CD14-positive monocyte (primary cell): ENCODE data around the gene AASDH. TPM values are rescaled to one million over a fixed set of nuclear protein-coding genes. Genes with fewer than 3 reads are reported as not detected.

ENCODE experiments used
- DNase-seq, 3 donors: peaks; one replicate each; pipeline ENCODE4 v3.0.0-alpha.2; 2011 to 2022
- H2AFZ ChIP-seq: 2 replicates; pipeline ENCODE4 v1.6.0; 2012; ENCODE audit warnings: mild to moderate bottlenecking, low read depth, low read length, inconsistent platforms; ENCODE audit not compliant: insufficient read depth, poor library complexity, severe bottlenecking
- H3K27ac ChIP-seq, 2 donors: 1 replicate in 1 of 2; 2 replicates in 1 of 2; pipeline ENCODE4 v1.5.1; 2012 to 2013; ENCODE audit warnings: low read length in 2 of 2, control low read depth in 1 of 2, inconsistent platforms in 1 of 2, low read depth in 1 of 2, mild to moderate bottlenecking in 1 of 2
- H3K27me3 ChIP-seq, 2 donors: one replicate each; pipeline versions ENCODE4 v1.6.0 to v1.6.1; 2011 to 2013; ENCODE audit warnings: low read length in 2 of 2; ENCODE audit not compliant: control insufficient read depth in 2 of 2, insufficient read depth in 2 of 2
- H3K36me3 ChIP-seq, 2 donors: replicated peaks in 1 of 2; 1 replicate in 1 of 2; 2 replicates in 1 of 2; pipeline versions ENCODE4 v1.5.1 to v1.6.1; 2012 to 2013; ENCODE audit warnings: low read length in 2 of 2, control low read depth in 1 of 2, inconsistent platforms in 1 of 2, mild to moderate bottlenecking in 1 of 2; ENCODE audit not compliant: insufficient read depth in 2 of 2, control insufficient read depth in 1 of 2
- H3K4me1 ChIP-seq, 2 donors: 1 replicate in 1 of 2; 2 replicates in 1 of 2; pipeline versions ENCODE4 v1.5.1 to v1.6.1; 2012 to 2013; ENCODE audit warnings: low read length in 2 of 2, control low read depth in 1 of 2, inconsistent platforms in 1 of 2, mild to moderate bottlenecking in 1 of 2, moderate library complexity in 1 of 2; ENCODE audit not compliant: insufficient read depth in 2 of 2, control insufficient read depth in 1 of 2
- H3K4me2 ChIP-seq: replicated peaks from 2 replicates; pipeline ENCODE3; 2012; ENCODE audit warnings: low read length, moderate library complexity, mild to moderate bottlenecking; ENCODE audit not compliant: poor library complexity, severe bottlenecking; ENCODE audit errors: extremely low read depth
- H3K4me3 ChIP-seq, 3 experiments: fragments of 200-600 bp in 1 of 3; sonication (generic) in 1 of 3; replicated peaks in 1 of 3; 1 replicate in 2 of 3; 2 replicates in 1 of 3; pipeline ENCODE4 v1.5.1; 2011 to 2013; ENCODE audit warnings: low read length in 3 of 3, mild to moderate bottlenecking in 3 of 3, control low read depth in 2 of 3, low read depth in 2 of 3, inconsistent platforms in 1 of 3, moderate library complexity in 1 of 3
- H3K79me2 ChIP-seq: 2 replicates; pipeline ENCODE4 v1.6.0; 2012; ENCODE audit warnings: mild to moderate bottlenecking, control low read depth, inconsistent platforms, low read length, moderate library complexity; ENCODE audit not compliant: insufficient read depth
- H3K9ac ChIP-seq: 2 replicates; pipeline ENCODE4 v1.6.0; 2017; ENCODE audit warnings: low read length, mild to moderate bottlenecking; ENCODE audit not compliant: insufficient read depth, poor library complexity, severe bottlenecking
- H3K9me3 ChIP-seq, 2 donors: replicated peaks in 1 of 2; 1 replicate in 1 of 2; 2 replicates in 1 of 2; pipeline versions ENCODE4 v1.5.1 to v1.6.1; 2012 to 2013; ENCODE audit warnings: low read length in 2 of 2, control low read depth in 1 of 2; ENCODE audit not compliant: control insufficient read depth in 1 of 2, insufficient read depth in 1 of 2
- H4K20me1 ChIP-seq: 2 replicates; pipeline ENCODE4 v1.6.0; 2012; ENCODE audit warnings: mild to moderate bottlenecking, low read length, control low read depth, moderate library complexity; ENCODE audit not compliant: insufficient read depth
- H3K27ac Mint-ChIP-seq, 7 donors: one replicate each; pipeline ENCODE4 v1.8.0; 2020; ENCODE audit warnings: mild to moderate bottlenecking in 7 of 7, mixed read lengths in 7 of 7, moderate library complexity in 6 of 7, inconsistent platforms in 2 of 7
- H3K27me3 Mint-ChIP-seq, 3 donors: one replicate each; pipeline ENCODE4 v1.8.0; 2021 to 2022; ENCODE audit warnings: low read depth in 3 of 3, mild to moderate bottlenecking in 3 of 3, mixed read lengths in 3 of 3, moderate library complexity in 3 of 3, inconsistent platforms in 1 of 3
- H3K36me3 Mint-ChIP-seq, 2 donors: one replicate each; pipeline ENCODE4 v1.8.0; 2020; ENCODE audit warnings: mixed read lengths in 2 of 2, inconsistent platforms in 1 of 2, mild to moderate bottlenecking in 1 of 2
- H3K4me1 Mint-ChIP-seq: one replicate; pipeline ENCODE4 v1.8.0; 2020; ENCODE audit warnings: mild to moderate bottlenecking, mixed read lengths
- H3K4me3 Mint-ChIP-seq, 2 donors: one replicate each; pipeline ENCODE4 v1.8.0; 2020; ENCODE audit warnings: mild to moderate bottlenecking in 2 of 2, mixed read lengths in 2 of 2, moderate library complexity in 1 of 2
- H3K9me3 Mint-ChIP-seq, 7 donors: one replicate each; pipeline ENCODE4 v1.8.0; 2020 to 2022; ENCODE audit warnings: mixed read lengths in 7 of 7, mild to moderate bottlenecking in 6 of 7, moderate library complexity in 6 of 7, inconsistent platforms in 2 of 7
- CTCF ChIP-seq: fragments of 200-600 bp; IDR thresholded peaks from one replicate; pipeline ENCODE4 v1.8.0; 2022; ENCODE audit warnings: antibody characterized with exemption, mild to moderate bottlenecking
- WGBS: methylation state at CpG from one replicate; pipeline ENCODE4 v1.1.5; 2013; ENCODE audit warnings: missing lambda C conversion rate; ENCODE audit not compliant: insufficient coverage; 5-methylcytosine and 5-hydroxymethylcytosine counted together
- intact Hi-C, 2 donors: fragments of 100-400 bp; cut with micrococcal nuclease; formaldehyde crosslinking; loops; one replicate each; pipeline versions ENCODE4 v1.15.0 to v1.15.1; 2023
- polyA plus RNA-seq, 3 donors: library from polyadenylated mRNA; depleted of rRNA in 1 of 3; unstranded in 2 of 3; stranded (reverse) in 1 of 3; fragments of 300-500 nt in 2 of 3; fragments of >200 nt in 1 of 3; fragmentation: Illumina TruSeq in 2 of 3; gene quantifications; 1 replicate in 2 of 3; 2 replicates in 1 of 3; pipeline ENCODE4 v1.2.3, GENCODE V29; 2012 to 2021

AASDH gene
- polyA plus RNA-seq, 3 donors = 5.9 to 6.9 (median 6.2) TPM

- Mint-ChIP-seq H3K27ac (no peak overlapping the region), H3K9me3 (peaks cover 0 to 3% (median 0%) of the 10 kb centered on the region in 7 donors), H3K4me3 (no peak overlapping the region), H3K27me3 (peaks cover 0 to 3% (median 0%) of the 10 kb centered on the region in 3 donors), H3K36me3 (no peaks in the 10 kb centered on the region), H3K4me1 (peaks cover 14% of the 10 kb centered on the region)
- H3K9me3 ChIP-seq = no peaks in the 10 kb centered on the region
- no peaks in the 10 kb centered on the region for H3K79me2 ChIP-seq
- no peaks in the 10 kb centered on the region for H3K4me1 ChIP-seq
- H3K27ac ChIP-seq = no peak overlapping the region
- H3K27me3 ChIP-seq = no peaks in the 10 kb centered on the region
- intact Hi-C loops = no loop called here
- peak; percentile 74 for TF ChIP-seq CTCF
- no peak overlapping the region for H3K4me2 ChIP-seq
- no peaks in the 10 kb centered on the region for H3K36me3 ChIP-seq
- DNase-seq = peak; percentile 15 to 22 (median 22)
- 40% methylated on average over 5 of the region's 10 CpGs for WGBS
- H3K9ac ChIP-seq = no peak overlapping the region
- no peaks in the 10 kb centered on the region for H4K20me1 ChIP-seq
- H2AFZ ChIP-seq = peak overlapping the region; percentile 10
- H3K4me3 ChIP-seq = no peak overlapping the region
These were observed 85.9 kb downstream of the AASDH start for GRCh38 chr4:56301181-56301996.

GRCh38 chr4:56298236-56298635 is 89.1 kb downstream of the AASDH start:
- intact Hi-C loops = no loop called here
- H3K9me3 ChIP-seq = no peaks in the 10 kb centered on the region
- no peak overlapping the region for H3K4me3 ChIP-seq
- H3K36me3 Mint-ChIP-seq = no peaks in the 10 kb centered on the region
- no peak overlapping the region for H3K27ac ChIP-seq
- no peak overlapping the region for H3K9ac ChIP-seq
- no peak overlapping the region for H2AFZ ChIP-seq
- peaks cover 0 to 4% (median 2%) of the 10 kb centered on the region in 7 donors for H3K9me3 Mint-ChIP-seq
- no peak overlapping the region for H3K4me2 ChIP-seq
- no peaks in the 10 kb centered on the region for H3K27me3 Mint-ChIP-seq
- no peaks in the 10 kb centered on the region for H3K27me3 ChIP-seq
- no peaks in the 10 kb centered on the region for H3K79me2 ChIP-seq
- no peaks in the 10 kb centered on the region for H4K20me1 ChIP-seq
- peaks cover 15% of the 10 kb centered on the region for H3K4me1 Mint-ChIP-seq
- DNase-seq = no peak
- H3K4me1 ChIP-seq = no peaks in the 10 kb centered on the region
- H3K27ac Mint-ChIP-seq = no peak overlapping the region
- H3K4me3 Mint-ChIP-seq = no peak overlapping the region
- no CpG with 5 or more reads among the region's 3 CpGs for WGBS
- TF ChIP-seq CTCF = no peak
- H3K36me3 ChIP-seq = no peaks in the 10 kb centered on the region
